OCI-LY1 (cell line): ENCODE data around the gene MGAT4B.

Experiments
- H2AFZ ChIP-seq: fragments of 200-600 bp; sonication (generic), shearing (Covaris generic); 2 replicates; pipeline ENCODE4 v1.6.0; 2014; ENCODE audit warnings: antibody characterized with exemption, mild to moderate bottlenecking, low read length
- H3F3A ChIP-seq: fragments of 200-600 bp; sonication (generic), shearing (Covaris generic); 2 replicates; pipeline ENCODE4 v1.6.0; 2014; ENCODE audit warnings: mild to moderate bottlenecking, antibody characterized with exemption, low read length, moderate library complexity; ENCODE audit not compliant: insufficient read depth
- H3K27ac ChIP-seq: fragments of 200-600 bp; sonication (generic); 2 replicates; pipeline ENCODE4 v1.5.1; 2014; ENCODE audit warnings: low read length, mixed run types, mild to moderate bottlenecking, low read depth; ENCODE audit not compliant: poor library complexity, severe bottlenecking
- H3K27me3 ChIP-seq: fragments of 200-600 bp; sonication (generic); 2 replicates; pipeline ENCODE4 v1.6.0; 2014; ENCODE audit warnings: antibody characterized with exemption, mild to moderate bottlenecking, low read length, moderate library complexity; ENCODE audit not compliant: insufficient read depth
- H3K36me3 ChIP-seq: fragments of 200-600 bp; sonication (generic); 2 replicates; pipeline ENCODE4 v1.6.1; 2014; ENCODE audit warnings: mild to moderate bottlenecking, antibody characterized with exemption, low read length, moderate library complexity, mixed read lengths; ENCODE audit not compliant: insufficient read depth
- H3K4me1 ChIP-seq: fragments of 200-600 bp; sonication (generic); 2 replicates; pipeline ENCODE4 v1.5.1; 2014; ENCODE audit warnings: mild to moderate bottlenecking, low read length, moderate library complexity; ENCODE audit not compliant: insufficient read depth, severe bottlenecking
- H3K4me2 ChIP-seq: fragments of 200-600 bp; sonication (generic), shearing (Covaris generic); 2 replicates; pipeline ENCODE4 v1.6.1; 2014; ENCODE audit warnings: low read length
- H3K4me3 ChIP-seq: fragments of 200-600 bp; sonication (generic); 2 replicates; pipeline ENCODE4 v1.5.1; 2014; ENCODE audit warnings: low read length, low read depth, mild to moderate bottlenecking, mixed read lengths; ENCODE audit not compliant: poor library complexity, severe bottlenecking
- H3K79me2 ChIP-seq: fragments of 200-600 bp; shearing (Covaris generic); 2 replicates; pipeline ENCODE4 v1.6.1; 2016; ENCODE audit warnings: mixed run types, low read length, mixed read lengths; ENCODE audit not compliant: insufficient read depth
- H3K9ac ChIP-seq: fragments of 200-600 bp; sonication (generic), shearing (Covaris generic); 2 replicates; pipeline ENCODE4 v1.6.1; 2014; ENCODE audit warnings: mild to moderate bottlenecking, low read length, mixed read lengths
- H3K9me2 ChIP-seq: fragments of 200-600 bp; sonication (generic), shearing (Covaris generic); 2 replicates; pipeline ENCODE4 v1.6.1; 2014; ENCODE audit warnings: low read depth, mild to moderate bottlenecking, low read length, mixed read lengths
- H3K9me3 ChIP-seq: fragments of 200-600 bp; shearing (Covaris generic); 2 replicates; pipeline ENCODE4 v1.6.1; 2014; ENCODE audit warnings: low read length, mixed read lengths
- H4K20me1 ChIP-seq: fragments of 200-600 bp; sonication (generic), shearing (Covaris generic); 2 replicates; pipeline ENCODE4 v1.6.0; 2016; ENCODE audit warnings: mild to moderate bottlenecking, low read length; ENCODE audit not compliant: insufficient read depth
- CTCF ChIP-seq: fragments of 200-600 bp; sonication (generic), shearing (Covaris generic); IDR thresholded peaks from 2 replicates; pipeline ENCODE4 v1.5.1; 2017; ENCODE audit warnings: mild to moderate bottlenecking, antibody characterized with exemption, low read length, moderate library complexity, mixed read lengths
- EZH2 ChIP-seq: fragments of 200-600 bp; sonication (generic), shearing (Covaris generic); IDR thresholded peaks from 2 replicates; pipeline ENCODE4 v1.8.0; 2017; ENCODE audit warnings: borderline replicate concordance, mixed run types, mild to moderate bottlenecking, antibody characterized with exemption, low read length, moderate library complexity, mixed read lengths

The MGAT4B gene

DNA sequence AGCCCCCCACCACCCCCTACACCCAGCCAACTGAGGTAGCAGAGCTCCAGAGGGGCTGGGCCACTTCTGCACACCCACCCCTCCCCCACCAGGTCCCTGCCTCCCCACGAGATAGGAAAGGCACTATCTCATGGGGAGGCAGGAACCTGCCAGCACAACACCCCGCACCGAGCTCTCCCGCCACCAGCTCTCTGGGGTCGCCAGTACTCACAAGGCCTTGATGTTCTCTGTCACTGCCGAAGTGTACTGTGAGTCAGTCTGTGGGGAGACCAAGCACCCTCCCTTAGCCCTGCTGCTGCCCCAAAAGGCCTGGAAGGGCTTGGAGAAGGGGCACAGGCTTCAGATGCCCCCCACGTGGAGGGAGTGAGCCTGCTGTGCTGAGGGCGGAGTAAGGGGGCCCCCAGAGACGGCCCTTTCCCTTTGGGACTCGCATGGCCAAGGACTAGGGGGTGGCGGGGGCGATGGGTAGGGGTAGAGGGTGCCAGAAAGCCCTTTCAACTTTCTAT, 5.9 kb downstream of the MGAT4B start:
- peaks cover 5% of the 10 kb centered on the region for H3K36me3 ChIP-seq
- no peaks in the 10 kb centered on the region for H3K9me3 ChIP-seq
- H3K27me3 ChIP-seq, result no peaks in the 10 kb centered on the region
- H3K27ac ChIP-seq, result no peak overlapping the region
- peaks cover 17% of the 10 kb centered on the region for H3K4me1 ChIP-seq
- no peaks in the 10 kb centered on the region for H4K20me1 ChIP-seq
- H2AFZ ChIP-seq, result no peak overlapping the region
- no peak for TF ChIP-seq EZH2
- TF ChIP-seq CTCF, result no peak
- H3K4me2 ChIP-seq, result no peak overlapping the region
- H3K9ac ChIP-seq, result no peak overlapping the region
- H3K9me2 ChIP-seq, result no peaks in the 10 kb centered on the region
- no peak overlapping the region for H3K4me3 ChIP-seq
- no peaks in the 10 kb centered on the region for H3K79me2 ChIP-seq
- H3F3A ChIP-seq, result no peaks in the 10 kb centered on the region

DNA sequence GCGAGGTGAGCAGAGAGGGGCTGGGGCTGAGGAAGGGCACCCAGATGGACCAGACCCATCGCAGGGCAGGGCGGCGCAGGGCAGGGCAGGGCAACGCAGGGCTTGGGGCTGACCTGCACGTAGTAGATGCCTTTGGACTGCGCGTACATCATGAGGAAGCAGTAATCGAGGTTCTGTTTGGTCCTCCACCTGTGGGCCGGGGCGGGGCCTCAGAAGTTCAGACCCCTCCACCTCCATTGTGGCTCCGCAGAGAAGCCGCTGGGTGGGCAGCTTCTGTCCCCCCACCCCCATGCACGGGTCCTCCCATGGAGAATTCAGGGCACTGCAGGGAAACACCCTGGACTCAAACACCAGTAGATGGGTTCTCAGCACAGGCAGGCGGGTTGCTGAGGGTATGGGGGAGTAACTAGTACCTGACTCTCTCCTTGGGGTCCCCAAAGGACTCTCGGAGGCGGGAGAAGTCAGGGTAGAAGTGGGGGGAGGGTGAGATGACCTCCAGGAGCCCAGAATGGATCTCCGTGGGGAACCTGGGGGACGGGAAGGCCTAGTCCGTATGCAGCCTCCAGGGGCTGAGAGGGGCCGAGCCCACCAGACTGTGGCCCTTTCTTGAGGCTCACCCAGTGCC, 6.5 kb downstream of the MGAT4B start:
- no peaks in the 10 kb centered on the region for H4K20me1 ChIP-seq
- H2AFZ ChIP-seq, result no peak overlapping the region
- H3K27me3 ChIP-seq, result no peaks in the 10 kb centered on the region
- H3K9ac ChIP-seq, result no peak overlapping the region
- H3K36me3 ChIP-seq, result peaks cover 5% of the 10 kb centered on the region
- peaks cover 17% of the 10 kb centered on the region for H3K4me1 ChIP-seq
- H3K4me2 ChIP-seq, result no peak overlapping the region
- H3K79me2 ChIP-seq, result no peaks in the 10 kb centered on the region
- no peaks in the 10 kb centered on the region for H3K9me3 ChIP-seq
- TF ChIP-seq CTCF (no peak), EZH2 (no peak)
- H3K27ac ChIP-seq, result no peak overlapping the region
- no peak overlapping the region for H3K4me3 ChIP-seq
- H3K9me2 ChIP-seq, result no peaks in the 10 kb centered on the region
- H3F3A ChIP-seq, result no peaks in the 10 kb centered on the region

DNA sequence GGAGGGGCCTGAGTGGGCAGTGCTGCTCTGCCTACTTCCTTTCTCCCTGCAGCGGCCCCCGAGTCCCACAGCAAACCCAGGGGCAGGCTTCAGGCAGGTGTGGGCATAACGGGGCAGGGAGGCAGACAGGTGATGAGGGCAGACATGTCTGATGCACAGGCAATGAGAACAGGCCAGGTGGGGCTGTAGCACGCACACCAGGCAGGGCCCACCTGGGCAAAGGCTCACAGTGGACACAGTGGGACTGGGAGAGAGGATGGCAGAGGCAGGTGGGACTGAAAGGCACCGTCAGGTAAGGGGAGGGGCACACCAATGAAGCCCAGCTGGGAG, 7.1 kb downstream of the MGAT4B start:
- Histone ChIP-seq H4K20me1 (no peaks in the 10 kb centered on the region), H3K27ac (no peak overlapping the region), H3K9me2 (no peaks in the 10 kb centered on the region), H3K27me3 (no peaks in the 10 kb centered on the region), H2AFZ (no peak overlapping the region), H3K9ac (no peak overlapping the region), H3F3A (no peaks in the 10 kb centered on the region), H3K4me1 (peaks cover 16% of the 10 kb centered on the region), H3K4me2 (no peak overlapping the region), H3K4me3 (no peak overlapping the region), H3K79me2 (no peaks in the 10 kb centered on the region), H3K36me3 (peaks cover 5% of the 10 kb centered on the region), H3K9me3 (no peaks in the 10 kb centered on the region)
- no peak for TF ChIP-seq CTCF
- no peak for TF ChIP-seq EZH2
